NCI-H2227 treated with DMSO at 0.1 percent for 48 hours (cell line): ENCODE results near the gene THRA.

Experiments used
- DNase-seq: peaks from one replicate; lab custom pipeline; 2025; lab: John Stamatoyannopoulos, UW

Gene THRA

GRCh38 chr17:40064971-40065768 lies 2.4 kb downstream of the THRA start:
- peak; percentile 23 for DNase-seq

GRCh38 chr17:40065769-40066510 lies 3.2 kb downstream of the THRA start:
- DNase-seq, result no peak

GRCh38 chr17:40067710-40068109 lies 4.9 kb downstream of the THRA start:
- no peak for DNase-seq

GRCh38 chr17:40068129-40068581 lies 5.4 kb downstream of the THRA start:
- DNase-seq, result no peak

- DNase-seq, result no peak
Observed at GRCh38 chr17:40068584-40068916, 5.8 kb downstream of the THRA start.

- peak; percentile 73 for DNase-seq
Observed at GRCh38 chr17:40068917-40069750, 6.4 kb downstream of the THRA start.

GRCh38 chr17:40069751-40070708 lies 7.3 kb downstream of the THRA start:
- DNase-seq, result no peak

GRCh38 chr17:40070709-40071312 lies 8.0 kb downstream of the THRA start:
- no peak for DNase-seq

- no peak for DNase-seq
Observed at GRCh38 chr17:40071313-40072039, 8.7 kb downstream of the THRA start.

GRCh38 chr17:40072040-40072734 lies 9.4 kb downstream of the THRA start:
- DNase-seq, result peak; percentile 34

GRCh38 chr17:40072735-40073346 lies 10.1 kb downstream of the THRA start:
- DNase-seq, result no peak

GRCh38 chr17:40073454-40074174 lies 10.8 kb downstream of the THRA start:
- no peak for DNase-seq

- no peak for DNase-seq
Observed at GRCh38 chr17:40074175-40074512, 11.4 kb downstream of the THRA start.

- DNase-seq, result no peak
Observed at GRCh38 chr17:40074871-40075200, 12.1 kb downstream of the THRA start.

- DNase-seq, result peak; percentile 21
Observed at GRCh38 chr17:40075201-40075941, 12.6 kb downstream of the THRA start.

GRCh38 chr17:40075942-40076498 lies 13.3 kb downstream of the THRA start:
- DNase-seq, result no peak

- DNase-seq, result no peak
Observed at GRCh38 chr17:40076591-40076990, 13.8 kb downstream of the THRA start.

GRCh38 chr17:40079545-40079944 lies 16.8 kb downstream of the THRA start:
- no peak for DNase-seq
